ENCODE data around the gene VWA8.
"Not testable (repeated sequence)": the region's sequence is repeated elsewhere in the genome, so short reads cannot be mapped to it uniquely, and the experiment has no call there.

The VWA8 gene

DNA sequence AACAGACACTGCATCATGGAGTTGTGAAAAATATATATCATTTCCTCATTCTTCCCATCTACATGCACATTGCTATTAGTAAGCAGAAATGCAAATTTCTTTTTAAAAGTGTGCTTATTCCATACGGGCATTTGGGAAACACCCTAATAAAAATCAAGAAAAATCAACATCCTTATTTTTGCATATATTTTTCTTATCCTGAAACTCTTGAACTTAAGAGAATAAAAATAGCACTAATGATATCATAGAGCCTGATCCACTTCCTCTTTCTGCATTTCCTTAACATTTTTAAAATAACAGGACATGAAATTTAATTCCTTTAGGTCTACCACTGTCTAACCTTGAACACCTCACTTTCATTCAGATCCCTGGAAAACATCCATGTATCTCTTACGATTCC is 123.3 kb downstream of the VWA8 start:
- no peak overlapping the region for H3K4me3 ChIP-seq (ENCODE audit: low read depth, low read length)
- H3K9ac ChIP-seq (ENCODE audit: low read depth, low read length): no peak overlapping the region
- no peaks in the 10 kb centered on the region for H3K9me3 ChIP-seq (ENCODE audit: control insufficient read depth, insufficient read depth, low read length)
- no peaks in the 10 kb centered on the region for H3K27me3 ChIP-seq (ENCODE audit: control insufficient read depth, insufficient read depth, low read length)
- no peaks in the 10 kb centered on the region for H3K36me3 ChIP-seq (ENCODE audit: control insufficient read depth, insufficient read depth, low read length)
- no peaks in the 10 kb centered on the region for H3K4me1 ChIP-seq (ENCODE audit: control insufficient read depth, insufficient read depth, low read length)

DNA sequence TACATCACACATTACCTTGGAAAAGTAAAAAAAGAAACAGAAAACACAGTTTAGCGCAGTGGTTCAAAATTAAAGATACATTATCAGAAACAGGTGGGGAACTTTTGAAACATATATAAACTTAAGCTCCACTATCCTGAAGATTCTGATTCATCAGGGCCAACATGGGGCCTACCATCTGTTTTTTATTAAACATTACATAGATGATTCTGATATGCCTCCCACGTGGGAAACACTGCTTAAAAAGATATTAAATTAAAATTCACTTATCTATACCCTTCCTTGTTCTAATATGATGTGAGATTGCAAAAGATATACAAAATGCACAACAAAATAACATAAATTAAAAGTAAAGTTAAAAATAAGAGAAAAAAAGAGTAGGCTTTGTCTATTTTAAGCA is 125.0 kb downstream of the VWA8 start:
- Histone ChIP-seq H3K9me3 (ENCODE audit: control insufficient read depth, insufficient read depth, low read length) (no peaks in the 10 kb centered on the region), H3K9ac (ENCODE audit: low read depth, low read length) (no peak overlapping the region), H3K4me3 (ENCODE audit: low read depth, low read length) (no peak overlapping the region), H3K36me3 (ENCODE audit: control insufficient read depth, insufficient read depth, low read length) (no peaks in the 10 kb centered on the region), H3K27me3 (ENCODE audit: control insufficient read depth, insufficient read depth, low read length) (no peaks in the 10 kb centered on the region), H3K4me1 (ENCODE audit: control insufficient read depth, insufficient read depth, low read length) (no peaks in the 10 kb centered on the region)

DNA sequence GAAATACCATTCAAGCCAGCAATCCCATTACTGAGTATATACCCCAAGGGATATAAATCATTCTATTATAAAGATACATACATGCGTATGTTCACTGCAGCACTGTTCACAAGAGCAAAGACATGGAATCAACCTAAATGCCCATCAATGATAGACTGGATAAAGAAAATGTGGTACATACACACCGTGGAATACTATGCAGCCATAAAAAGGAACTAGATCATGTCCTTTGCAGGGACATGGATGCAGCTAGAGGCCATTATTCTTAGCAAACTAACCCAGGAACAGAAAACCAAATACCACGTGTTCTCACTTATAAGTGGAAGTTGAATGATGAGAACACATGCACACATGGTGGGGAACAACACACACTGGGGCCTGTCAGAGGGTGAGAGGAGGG is 126.2 kb downstream of the VWA8 start:
- not testable (repeated sequence) for H3K9me3 ChIP-seq (ENCODE audit: control insufficient read depth, insufficient read depth, low read length); H3K9ac ChIP-seq (ENCODE audit: low read depth, low read length); H3K4me1 ChIP-seq (ENCODE audit: control insufficient read depth, insufficient read depth, low read length); H3K36me3 ChIP-seq (ENCODE audit: control insufficient read depth, insufficient read depth, low read length); H3K27me3 ChIP-seq (ENCODE audit: control insufficient read depth, insufficient read depth, low read length); H3K4me3 ChIP-seq (ENCODE audit: low read depth, low read length)

DNA sequence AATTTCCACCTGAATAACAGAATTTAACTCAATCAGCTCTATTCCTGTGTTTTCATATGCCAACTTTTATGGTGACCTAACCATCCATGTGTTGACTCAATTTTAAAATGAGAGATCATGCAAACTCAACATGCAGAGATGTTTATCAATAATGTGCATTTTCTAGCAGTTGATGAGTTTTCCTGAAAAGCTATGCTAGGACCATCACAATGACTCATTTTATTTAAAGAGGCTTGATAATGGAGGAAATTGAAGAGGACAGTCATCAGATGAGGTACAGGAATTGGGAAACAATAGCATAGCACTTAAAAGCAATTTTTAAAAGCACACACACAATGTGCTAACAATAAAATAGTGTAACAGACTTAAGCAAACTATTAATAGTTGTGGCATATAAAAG is 127.1 kb downstream of the VWA8 start:
- Histone ChIP-seq H3K4me1 (ENCODE audit: control insufficient read depth, insufficient read depth, low read length) (no peaks in the 10 kb centered on the region), H3K9ac (ENCODE audit: low read depth, low read length) (no peak overlapping the region), H3K27me3 (ENCODE audit: control insufficient read depth, insufficient read depth, low read length) (no peaks in the 10 kb centered on the region), H3K36me3 (ENCODE audit: control insufficient read depth, insufficient read depth, low read length) (no peaks in the 10 kb centered on the region), H3K4me3 (ENCODE audit: low read depth, low read length) (no peak overlapping the region), H3K9me3 (ENCODE audit: control insufficient read depth, insufficient read depth, low read length) (no peaks in the 10 kb centered on the region)

DNA sequence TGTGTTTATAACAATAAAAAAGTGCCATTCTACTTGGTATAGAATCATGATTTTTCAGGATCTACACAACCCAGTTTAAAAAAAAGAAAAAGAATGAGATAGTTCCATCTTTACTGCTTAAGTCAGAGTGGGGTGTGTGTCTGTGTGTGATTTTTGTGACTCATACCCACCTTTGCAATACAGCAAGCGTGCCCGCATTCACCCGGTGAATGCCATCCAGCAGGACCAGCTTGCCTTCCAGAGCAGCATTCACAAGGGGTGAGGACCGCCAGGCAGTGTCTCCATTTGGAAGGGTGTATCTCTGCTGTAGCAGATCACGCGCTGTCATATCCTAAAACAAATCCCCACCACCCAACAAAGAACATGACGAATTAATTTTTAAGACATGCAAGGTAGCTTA is 127.7 kb downstream of the VWA8 start:
- Histone ChIP-seq H3K36me3 (ENCODE audit: control insufficient read depth, insufficient read depth, low read length) (no peaks in the 10 kb centered on the region), H3K9me3 (ENCODE audit: control insufficient read depth, insufficient read depth, low read length) (no peaks in the 10 kb centered on the region), H3K4me3 (ENCODE audit: low read depth, low read length) (no peak overlapping the region), H3K27me3 (ENCODE audit: control insufficient read depth, insufficient read depth, low read length) (no peaks in the 10 kb centered on the region), H3K9ac (ENCODE audit: low read depth, low read length) (no peak overlapping the region), H3K4me1 (ENCODE audit: control insufficient read depth, insufficient read depth, low read length) (no peaks in the 10 kb centered on the region)

DNA sequence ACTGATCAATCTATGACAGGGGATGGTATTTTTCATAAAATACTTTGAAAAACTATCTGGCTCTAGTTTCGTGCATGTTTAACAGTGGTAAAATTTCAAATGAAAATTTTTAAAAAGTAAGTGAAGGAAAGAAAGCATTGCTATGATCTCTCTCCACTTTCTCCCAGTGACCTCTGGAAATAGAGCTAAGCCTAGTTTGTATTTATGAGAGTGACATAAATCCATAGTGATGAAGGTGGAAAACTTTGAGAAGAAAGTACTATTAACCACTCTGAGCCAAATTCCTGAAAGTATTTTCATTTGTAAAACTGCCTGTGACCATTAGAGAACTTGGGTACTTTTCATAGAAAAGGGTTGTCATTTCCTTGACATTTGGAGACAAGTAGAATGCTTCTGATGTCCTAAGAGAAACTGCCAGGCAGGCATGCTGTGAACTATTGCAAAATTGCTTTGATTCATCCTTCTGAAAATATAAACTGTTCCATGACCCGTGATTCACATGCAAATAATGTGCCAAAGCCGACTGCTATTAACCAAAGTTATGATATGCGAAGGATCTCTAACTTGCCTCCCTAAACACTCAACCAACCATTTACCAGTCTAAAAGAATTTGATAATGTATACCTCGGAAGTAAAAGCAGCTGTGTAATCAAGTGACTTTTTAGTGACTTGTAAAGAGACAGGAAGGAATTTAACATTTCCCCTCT is 133.2 kb downstream of the VWA8 start:
- Histone ChIP-seq H3K36me3 (ENCODE audit: control insufficient read depth, insufficient read depth, low read length) (no peaks in the 10 kb centered on the region), H3K9me3 (ENCODE audit: control insufficient read depth, insufficient read depth, low read length) (no peaks in the 10 kb centered on the region), H3K4me3 (ENCODE audit: low read depth, low read length) (no peak overlapping the region), H3K9ac (ENCODE audit: low read depth, low read length) (no peak overlapping the region), H3K4me1 (ENCODE audit: control insufficient read depth, insufficient read depth, low read length) (no peaks in the 10 kb centered on the region), H3K27me3 (ENCODE audit: control insufficient read depth, insufficient read depth, low read length) (no peaks in the 10 kb centered on the region)

DNA sequence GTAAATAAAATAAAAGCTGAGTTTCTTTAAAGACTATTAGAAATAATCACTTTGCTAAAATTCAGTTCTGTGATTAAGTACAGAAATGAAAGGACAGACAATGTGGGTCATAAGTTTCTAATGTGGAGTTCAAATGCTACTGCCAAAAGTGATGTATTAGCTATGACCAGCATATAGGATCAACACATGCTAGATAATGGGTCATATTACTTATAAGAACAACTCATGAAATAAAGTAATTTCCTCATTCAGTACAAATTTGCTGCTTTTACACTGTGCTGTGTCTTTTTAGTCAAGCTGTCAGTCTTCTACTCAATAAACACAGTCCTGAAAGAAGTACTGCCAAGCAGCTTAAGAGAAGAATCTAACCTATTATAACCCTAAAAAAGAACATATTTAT is 135.2 kb downstream of the VWA8 start:
- Histone ChIP-seq H3K36me3 (ENCODE audit: control insufficient read depth, insufficient read depth, low read length) (no peaks in the 10 kb centered on the region), H3K27me3 (ENCODE audit: control insufficient read depth, insufficient read depth, low read length) (no peaks in the 10 kb centered on the region), H3K4me1 (ENCODE audit: control insufficient read depth, insufficient read depth, low read length) (no peaks in the 10 kb centered on the region), H3K9ac (ENCODE audit: low read depth, low read length) (no peak overlapping the region), H3K9me3 (ENCODE audit: control insufficient read depth, insufficient read depth, low read length) (no peaks in the 10 kb centered on the region), H3K4me3 (ENCODE audit: low read depth, low read length) (no peak overlapping the region)

DNA sequence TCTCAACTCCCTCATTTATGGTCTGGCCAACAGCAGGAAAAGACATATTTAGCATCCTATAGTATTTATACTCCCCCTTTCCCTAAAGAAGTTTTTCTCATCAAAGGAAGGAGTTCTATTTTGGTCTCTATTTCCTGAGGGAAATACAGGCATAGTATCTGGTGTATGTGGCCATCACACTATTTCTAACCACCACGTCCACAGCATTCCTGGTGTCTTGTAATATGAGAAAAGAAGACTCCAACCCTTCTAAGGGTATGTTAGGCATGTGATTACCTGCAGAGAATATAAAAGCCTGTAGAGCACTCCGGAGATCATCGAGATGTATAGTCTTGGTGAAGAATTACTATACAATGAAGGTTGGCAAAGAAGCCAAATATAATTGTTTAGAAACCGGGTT is 137.4 kb downstream of the VWA8 start:
- no peak overlapping the region for H3K9ac ChIP-seq (ENCODE audit: low read depth, low read length)
- H3K27me3 ChIP-seq (ENCODE audit: control insufficient read depth, insufficient read depth, low read length): no peaks in the 10 kb centered on the region
- no peaks in the 10 kb centered on the region for H3K9me3 ChIP-seq (ENCODE audit: control insufficient read depth, insufficient read depth, low read length)
- H3K4me1 ChIP-seq (ENCODE audit: control insufficient read depth, insufficient read depth, low read length): no peaks in the 10 kb centered on the region
- no peaks in the 10 kb centered on the region for H3K36me3 ChIP-seq (ENCODE audit: control insufficient read depth, insufficient read depth, low read length)
- no peak overlapping the region for H3K4me3 ChIP-seq (ENCODE audit: low read depth, low read length)

DNA sequence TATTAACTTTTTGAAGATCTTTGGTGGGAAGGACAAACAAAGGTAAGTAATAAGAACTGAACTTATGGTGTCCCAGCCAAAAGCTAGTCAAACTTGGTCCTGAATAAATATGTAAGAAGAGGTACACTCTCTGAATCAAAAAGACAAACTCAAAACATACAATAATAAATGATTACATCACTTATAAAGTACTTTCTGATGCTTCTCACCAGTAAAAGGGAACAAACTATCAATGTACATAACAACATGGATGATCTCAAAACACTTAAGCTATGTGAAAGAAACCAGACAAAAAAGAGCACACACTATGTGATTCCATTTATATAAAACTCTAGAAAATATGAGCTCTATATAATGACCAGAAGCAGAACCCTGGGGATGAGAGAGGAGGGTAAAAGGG is 138.3 kb downstream of the VWA8 start:
- H3K4me3 ChIP-seq (ENCODE audit: low read depth, low read length): no peak overlapping the region

DNA sequence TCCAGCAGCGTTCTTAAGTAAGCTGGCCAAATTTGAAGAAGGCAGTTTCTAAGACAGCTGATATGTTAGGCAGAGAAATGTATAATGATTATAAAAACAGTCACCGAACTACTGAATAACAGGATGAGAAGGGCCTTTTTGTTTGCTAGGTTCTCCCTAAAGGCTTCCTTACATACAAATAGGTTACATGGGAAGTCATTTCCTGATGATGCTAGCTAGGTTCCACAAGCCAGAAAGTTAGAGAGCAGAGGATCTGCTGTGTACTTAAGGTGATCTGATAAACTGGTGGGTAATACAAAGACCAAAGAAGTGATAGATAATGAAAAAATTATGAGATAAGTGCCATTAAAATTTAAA is 139.7 kb downstream of the VWA8 start:
- no peaks in the 10 kb centered on the region for H3K27me3 ChIP-seq (ENCODE audit: control insufficient read depth, insufficient read depth, low read length)
- no peak overlapping the region for H3K4me3 ChIP-seq (ENCODE audit: low read depth, low read length)
- no peaks in the 10 kb centered on the region for H3K36me3 ChIP-seq (ENCODE audit: control insufficient read depth, insufficient read depth, low read length)
- no peaks in the 10 kb centered on the region for H3K9me3 ChIP-seq (ENCODE audit: control insufficient read depth, insufficient read depth, low read length)
- H3K4me1 ChIP-seq (ENCODE audit: control insufficient read depth, insufficient read depth, low read length): no peaks in the 10 kb centered on the region
- H3K9ac ChIP-seq (ENCODE audit: low read depth, low read length): no peak overlapping the region

More for the DNA sequence above, 138.3 kb downstream of the VWA8 start:
- Histone ChIP-seq H3K4me1 (ENCODE audit: control insufficient read depth, insufficient read depth, low read length) (no peaks in the 10 kb centered on the region), H3K36me3 (ENCODE audit: control insufficient read depth, insufficient read depth, low read length) (no peaks in the 10 kb centered on the region), H3K9me3 (ENCODE audit: control insufficient read depth, insufficient read depth, low read length) (no peaks in the 10 kb centered on the region), H3K27me3 (ENCODE audit: control insufficient read depth, insufficient read depth, low read length) (no peaks in the 10 kb centered on the region), H3K9ac (ENCODE audit: low read depth, low read length) (no peak overlapping the region)

DNA sequence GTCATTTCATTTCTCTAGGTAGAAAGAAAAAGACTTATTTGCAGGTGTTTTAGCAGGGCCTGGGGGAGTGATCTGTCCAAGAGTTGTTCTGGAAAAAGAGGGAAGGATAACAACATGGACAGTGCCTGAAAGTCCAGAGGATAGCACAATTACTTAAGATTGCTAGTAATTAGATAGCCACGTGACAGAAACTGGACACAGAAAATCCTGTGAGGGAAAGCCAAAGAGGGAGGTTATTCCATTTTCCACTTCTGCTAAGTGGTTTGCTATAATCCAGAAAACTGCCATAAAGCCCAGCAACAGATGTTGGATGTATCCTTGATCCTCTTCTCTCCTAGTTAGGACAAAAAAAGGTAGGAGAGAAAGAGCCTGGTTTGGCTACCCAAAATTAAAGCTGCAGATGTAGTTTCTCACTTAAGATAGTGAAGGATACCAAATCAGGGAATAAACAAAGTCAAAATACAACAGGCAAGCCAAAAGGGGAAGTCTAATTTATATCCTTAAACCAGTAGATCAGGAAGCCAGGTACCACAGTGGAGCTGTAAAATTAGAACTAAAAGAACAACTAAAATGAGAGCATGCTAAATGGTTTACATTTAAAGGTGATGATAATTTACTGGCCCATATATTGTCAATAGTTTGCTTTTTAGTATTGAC is 140.2 kb downstream of the VWA8 start:
- H3K9me3 ChIP-seq (ENCODE audit: control insufficient read depth, insufficient read depth, low read length): no peaks in the 10 kb centered on the region
- no peak overlapping the region for H3K4me3 ChIP-seq (ENCODE audit: low read depth, low read length)
- H3K27me3 ChIP-seq (ENCODE audit: control insufficient read depth, insufficient read depth, low read length): no peaks in the 10 kb centered on the region
- no peak overlapping the region for H3K9ac ChIP-seq (ENCODE audit: low read depth, low read length)
- H3K36me3 ChIP-seq (ENCODE audit: control insufficient read depth, insufficient read depth, low read length): no peaks in the 10 kb centered on the region
- no peaks in the 10 kb centered on the region for H3K4me1 ChIP-seq (ENCODE audit: control insufficient read depth, insufficient read depth, low read length)

DNA sequence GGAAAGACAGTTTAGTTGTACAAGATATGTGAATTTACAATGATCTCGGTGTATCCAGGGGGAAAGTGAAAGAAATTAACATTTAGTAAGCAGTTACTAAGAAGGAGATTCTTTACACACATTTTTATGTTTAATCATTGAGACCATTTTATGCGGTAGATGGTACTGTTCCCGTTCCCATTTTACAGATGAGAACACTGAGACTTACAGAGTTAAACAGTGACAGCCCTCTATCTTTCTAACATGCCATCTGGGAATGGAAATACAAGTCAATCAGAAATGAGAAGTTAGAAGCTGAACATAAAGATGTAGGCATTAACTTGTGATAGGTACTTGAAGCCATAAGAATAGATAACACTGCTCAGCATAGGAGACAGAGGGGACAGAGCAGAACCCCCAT is 144.9 kb downstream of the VWA8 start:
- Histone ChIP-seq H3K27me3 (ENCODE audit: control insufficient read depth, insufficient read depth, low read length) (no peaks in the 10 kb centered on the region), H3K9ac (ENCODE audit: low read depth, low read length) (no peak overlapping the region), H3K9me3 (ENCODE audit: control insufficient read depth, insufficient read depth, low read length) (no peaks in the 10 kb centered on the region), H3K36me3 (ENCODE audit: control insufficient read depth, insufficient read depth, low read length) (no peaks in the 10 kb centered on the region), H3K4me3 (ENCODE audit: low read depth, low read length) (no peak overlapping the region), H3K4me1 (ENCODE audit: control insufficient read depth, insufficient read depth, low read length) (no peaks in the 10 kb centered on the region)

All from iPS-15b (cell line).